CD14-positive monocyte (primary cell): ENCODE data around the gene COPS2. TPM values are rescaled to one million over a fixed set of nuclear protein-coding genes. Genes with fewer than 3 reads are reported as not detected.

Experiments
- DNase-seq, 3 donors: peaks; one replicate each; pipeline ENCODE4 v3.0.0-alpha.2; 2011 to 2022
- H2AFZ ChIP-seq: 2 replicates; pipeline ENCODE4 v1.6.0; 2012; ENCODE audit warnings: mild to moderate bottlenecking, low read depth, low read length, inconsistent platforms; ENCODE audit not compliant: insufficient read depth, poor library complexity, severe bottlenecking
- H3K27ac ChIP-seq, 2 donors: 1 replicate in 1 of 2; 2 replicates in 1 of 2; pipeline ENCODE4 v1.5.1; 2012 to 2013; ENCODE audit warnings: low read length in 2 of 2, control low read depth in 1 of 2, inconsistent platforms in 1 of 2, low read depth in 1 of 2, mild to moderate bottlenecking in 1 of 2
- H3K27me3 ChIP-seq, 2 donors: one replicate each; pipeline versions ENCODE4 v1.6.0 to v1.6.1; 2011 to 2013; ENCODE audit warnings: low read length in 2 of 2; ENCODE audit not compliant: control insufficient read depth in 2 of 2, insufficient read depth in 2 of 2
- H3K36me3 ChIP-seq, 2 donors: replicated peaks in 1 of 2; 1 replicate in 1 of 2; 2 replicates in 1 of 2; pipeline versions ENCODE4 v1.5.1 to v1.6.1; 2012 to 2013; ENCODE audit warnings: low read length in 2 of 2, control low read depth in 1 of 2, inconsistent platforms in 1 of 2, mild to moderate bottlenecking in 1 of 2; ENCODE audit not compliant: insufficient read depth in 2 of 2, control insufficient read depth in 1 of 2
- H3K4me1 ChIP-seq, 2 donors: 1 replicate in 1 of 2; 2 replicates in 1 of 2; pipeline versions ENCODE4 v1.5.1 to v1.6.1; 2012 to 2013; ENCODE audit warnings: low read length in 2 of 2, control low read depth in 1 of 2, inconsistent platforms in 1 of 2, mild to moderate bottlenecking in 1 of 2, moderate library complexity in 1 of 2; ENCODE audit not compliant: insufficient read depth in 2 of 2, control insufficient read depth in 1 of 2
- H3K4me2 ChIP-seq: replicated peaks from 2 replicates; pipeline ENCODE3; 2012; ENCODE audit warnings: low read length, moderate library complexity, mild to moderate bottlenecking; ENCODE audit not compliant: poor library complexity, severe bottlenecking; ENCODE audit errors: extremely low read depth
- H3K4me3 ChIP-seq, 3 experiments: fragments of 200-600 bp in 1 of 3; sonication (generic) in 1 of 3; replicated peaks in 1 of 3; 1 replicate in 2 of 3; 2 replicates in 1 of 3; pipeline ENCODE4 v1.5.1; 2011 to 2013; ENCODE audit warnings: low read length in 3 of 3, mild to moderate bottlenecking in 3 of 3, control low read depth in 2 of 3, low read depth in 2 of 3, inconsistent platforms in 1 of 3, moderate library complexity in 1 of 3
- H3K79me2 ChIP-seq: 2 replicates; pipeline ENCODE4 v1.6.0; 2012; ENCODE audit warnings: mild to moderate bottlenecking, control low read depth, inconsistent platforms, low read length, moderate library complexity; ENCODE audit not compliant: insufficient read depth
- H3K9ac ChIP-seq: 2 replicates; pipeline ENCODE4 v1.6.0; 2017; ENCODE audit warnings: low read length, mild to moderate bottlenecking; ENCODE audit not compliant: insufficient read depth, poor library complexity, severe bottlenecking
- H3K9me3 ChIP-seq, 2 donors: replicated peaks in 1 of 2; 1 replicate in 1 of 2; 2 replicates in 1 of 2; pipeline versions ENCODE4 v1.5.1 to v1.6.1; 2012 to 2013; ENCODE audit warnings: low read length in 2 of 2, control low read depth in 1 of 2; ENCODE audit not compliant: control insufficient read depth in 1 of 2, insufficient read depth in 1 of 2
- H4K20me1 ChIP-seq: 2 replicates; pipeline ENCODE4 v1.6.0; 2012; ENCODE audit warnings: mild to moderate bottlenecking, low read length, control low read depth, moderate library complexity; ENCODE audit not compliant: insufficient read depth
- H3K27ac Mint-ChIP-seq, 7 donors: one replicate each; pipeline ENCODE4 v1.8.0; 2020; ENCODE audit warnings: mild to moderate bottlenecking in 7 of 7, mixed read lengths in 7 of 7, moderate library complexity in 6 of 7, inconsistent platforms in 2 of 7
- H3K27me3 Mint-ChIP-seq, 3 donors: one replicate each; pipeline ENCODE4 v1.8.0; 2021 to 2022; ENCODE audit warnings: low read depth in 3 of 3, mild to moderate bottlenecking in 3 of 3, mixed read lengths in 3 of 3, moderate library complexity in 3 of 3, inconsistent platforms in 1 of 3
- H3K36me3 Mint-ChIP-seq, 2 donors: one replicate each; pipeline ENCODE4 v1.8.0; 2020; ENCODE audit warnings: mixed read lengths in 2 of 2, inconsistent platforms in 1 of 2, mild to moderate bottlenecking in 1 of 2
- H3K4me1 Mint-ChIP-seq: one replicate; pipeline ENCODE4 v1.8.0; 2020; ENCODE audit warnings: mild to moderate bottlenecking, mixed read lengths
- H3K4me3 Mint-ChIP-seq, 2 donors: one replicate each; pipeline ENCODE4 v1.8.0; 2020; ENCODE audit warnings: mild to moderate bottlenecking in 2 of 2, mixed read lengths in 2 of 2, moderate library complexity in 1 of 2
- H3K9me3 Mint-ChIP-seq, 7 donors: one replicate each; pipeline ENCODE4 v1.8.0; 2020 to 2022; ENCODE audit warnings: mixed read lengths in 7 of 7, mild to moderate bottlenecking in 6 of 7, moderate library complexity in 6 of 7, inconsistent platforms in 2 of 7
- CTCF ChIP-seq: fragments of 200-600 bp; IDR thresholded peaks from one replicate; pipeline ENCODE4 v1.8.0; 2022; ENCODE audit warnings: antibody characterized with exemption, mild to moderate bottlenecking
- WGBS: methylation state at CpG from one replicate; pipeline ENCODE4 v1.1.5; 2013; ENCODE audit warnings: missing lambda C conversion rate; ENCODE audit not compliant: insufficient coverage; 5-methylcytosine and 5-hydroxymethylcytosine counted together
- intact Hi-C, 2 donors: fragments of 100-400 bp; cut with micrococcal nuclease; formaldehyde crosslinking; loops; one replicate each; pipeline versions ENCODE4 v1.15.0 to v1.15.1; 2023
- polyA plus RNA-seq, 3 donors: library from polyadenylated mRNA; depleted of rRNA in 1 of 3; unstranded in 2 of 3; stranded (reverse) in 1 of 3; fragments of 300-500 nt in 2 of 3; fragments of >200 nt in 1 of 3; fragmentation: Illumina TruSeq in 2 of 3; gene quantifications; 1 replicate in 2 of 3; 2 replicates in 1 of 3; pipeline ENCODE4 v1.2.3, GENCODE V29; 2012 to 2021

COPS2 gene
- polyA plus RNA-seq, 3 donors = 22.2 to 36.1 (median 32.4) TPM

- no peak for DNase-seq
- Histone ChIP-seq H3K9ac (no peak overlapping the region), H3K27me3 (no peaks in the 10 kb centered on the region), H3K4me3 (no peak overlapping the region), H3K27ac (no peak overlapping the region), H3K79me2 (no peaks in the 10 kb centered on the region), H4K20me1 (no peaks in the 10 kb centered on the region), H3K4me2 (no peak overlapping the region), H3K36me3 (no peaks in the 10 kb centered on the region), H3K4me1 (no peaks in the 10 kb centered on the region), H2AFZ (no peak overlapping the region), H3K9me3 (no peaks in the 10 kb centered on the region)
- TF ChIP-seq CTCF = no peak
- no peaks in the 10 kb centered on the region for H3K36me3 Mint-ChIP-seq
- H3K27ac Mint-ChIP-seq = no peak overlapping the region
- H3K4me3 Mint-ChIP-seq = no peak overlapping the region
- no peaks in the 10 kb centered on the region for H3K4me1 Mint-ChIP-seq
- no peaks in the 10 kb centered on the region for H3K27me3 Mint-ChIP-seq
- intact Hi-C loops = no loop called here
- 100% methylated on average over 1 of the region's 5 CpGs for WGBS
- H3K9me3 Mint-ChIP-seq = no peaks in the 10 kb centered on the region
These were observed 69.5 kb downstream of the COPS2 start for GRCh38 chr15:49085696-49086459.

- no peak overlapping the region for H3K27ac ChIP-seq
- WGBS = no CpG with 5 or more reads among the region's 3 CpGs
- H3K27me3 Mint-ChIP-seq = peaks cover 0 to 2% (median 1%) of the 10 kb centered on the region in 3 donors
- intact Hi-C loops = no loop called here
- no peak overlapping the region for H3K27ac Mint-ChIP-seq
- H2AFZ ChIP-seq = no peak overlapping the region
- TF ChIP-seq CTCF = no peak
- H3K9me3 Mint-ChIP-seq = peaks cover 0 to 4% (median 1%) of the 10 kb centered on the region in 7 donors
- H3K36me3 ChIP-seq = no peaks in the 10 kb centered on the region
- no peaks in the 10 kb centered on the region for H3K4me1 Mint-ChIP-seq
- no peaks in the 10 kb centered on the region for H3K27me3 ChIP-seq
- no peak overlapping the region for H3K4me3 ChIP-seq
- H3K9ac ChIP-seq = no peak overlapping the region
- no peak for DNase-seq
- no peaks in the 10 kb centered on the region for H3K4me1 ChIP-seq
- H4K20me1 ChIP-seq = no peaks in the 10 kb centered on the region
- no peak overlapping the region for H3K4me2 ChIP-seq
- H3K79me2 ChIP-seq = no peaks in the 10 kb centered on the region
- no peaks in the 10 kb centered on the region for H3K9me3 ChIP-seq
- H3K36me3 Mint-ChIP-seq = no peaks in the 10 kb centered on the region
- no peak overlapping the region for H3K4me3 Mint-ChIP-seq
These were observed 71.2 kb downstream of the COPS2 start for GRCh38 chr15:49084285-49084570.
